H1 (cell line): ENCODE measurements around the gene CD248. TPM values are rescaled to one million over a fixed set of nuclear protein-coding genes. Genes with fewer than 3 reads are reported as not detected.

ENCODE experiments used
- CTCF ChIA-PET: fragments of 300-600 bp; sonication (Branson Sonifier 250); formaldehyde crosslinking; loops from one replicate; lab custom pipeline; 2021; ENCODE audit not compliant: partially characterized antibody; lab: Charles Lee
- POLR2A ChIA-PET: fragments of 300-600 bp; sonication (Branson Sonifier 250); formaldehyde crosslinking; loops from one replicate; lab custom pipeline; 2021; ENCODE audit warnings: inconsistent platforms; ENCODE audit not compliant: partially characterized antibody; lab: Charles Lee
- DNase-seq, 2 experiments: peaks; one replicate each; pipeline versions ENCODE4 v3.0.0 to v3.0.0-alpha.2; 2010 to 2022; ENCODE audit warnings: low spot score in 2 of 2, low read depth in 1 of 2, mixed read lengths in 1 of 2
- FAIRE-seq: peaks from 2 replicates; lab custom pipeline; 2011; peaks lifted over from hg19 to GRCh38; lab: Jason Lieb, UNC
- H2AFZ ChIP-seq: 2 replicates; pipeline ENCODE4 v1.8.1; 2012; ENCODE audit warnings: low read length, inconsistent platforms
- H2AK5ac ChIP-seq: 2 replicates; pipeline ENCODE4 v1.6.1; 2013; ENCODE audit warnings: low read depth, low read length
- H2BK120ac ChIP-seq: replicated peaks from 2 replicates; pipeline ENCODE3; 2013; ENCODE audit warnings: low read depth, low read length, inconsistent platforms
- H2BK12ac ChIP-seq: 2 replicates; pipeline ENCODE4 v1.6.1; 2013; ENCODE audit warnings: low read depth, low read length
- H2BK15ac ChIP-seq: 2 replicates; pipeline ENCODE4 v1.6.1; 2013; ENCODE audit warnings: low read length
- H2BK20ac ChIP-seq: 2 replicates; pipeline ENCODE4 v1.6.1; 2013; ENCODE audit warnings: low read length
- H2BK5ac ChIP-seq: 2 replicates; pipeline ENCODE4 v1.6.1; 2013; ENCODE audit warnings: low read depth, low read length
- H3K14ac ChIP-seq: 2 replicates; pipeline ENCODE4 v1.6.1; 2013; ENCODE audit warnings: inconsistent platforms; ENCODE audit not compliant: insufficient read length
- H3K18ac ChIP-seq: 2 replicates; pipeline ENCODE4 v1.6.1; 2013; ENCODE audit warnings: low read length; ENCODE audit errors: extremely low read depth
- H3K23ac ChIP-seq: 2 replicates; pipeline ENCODE4 v1.6.1; 2013; ENCODE audit warnings: inconsistent platforms; ENCODE audit not compliant: insufficient read length
- H3K23me2 ChIP-seq: 2 replicates; pipeline ENCODE4 v1.6.1; 2013; ENCODE audit warnings: low read depth, low read length
- H3K27ac ChIP-seq: 2 replicates; pipeline ENCODE4 v1.6.1; 2011; ENCODE audit warnings: low read depth, low read length, inconsistent platforms
- H3K27me3 ChIP-seq, 4 experiments: replicated peaks in 1 of 4; 1 replicate in 1 of 4; 2 replicates in 3 of 4; pipeline versions ENCODE4 v1.6.1 to v1.8.1; 2011 to 2013; ENCODE audit warnings: low read length in 3 of 4, mild to moderate bottlenecking in 3 of 4, inconsistent platforms in 2 of 4, mixed read lengths in 2 of 4, moderate library complexity in 1 of 4; ENCODE audit not compliant: control insufficient read depth in 3 of 4, insufficient read depth in 3 of 4; ENCODE audit errors: extremely low read depth in 1 of 4
- H3K36me3 ChIP-seq, 4 experiments: 2 replicates each; pipeline versions ENCODE4 v1.6.1 to v1.8.1; 2011 to 2013; ENCODE audit warnings: mild to moderate bottlenecking in 4 of 4, low read length in 3 of 4, moderate library complexity in 2 of 4, control low read depth in 1 of 4, inconsistent platforms in 1 of 4; ENCODE audit not compliant: insufficient read depth in 4 of 4, control insufficient read depth in 2 of 4
- H3K4ac ChIP-seq: replicated peaks from 2 replicates; pipeline ENCODE3; 2013; ENCODE audit warnings: low read length, low read depth, mixed read lengths, inconsistent platforms; ENCODE audit not compliant: insufficient read length
- H3K4me1 ChIP-seq, 4 experiments: replicated peaks in 1 of 4; 1 replicate in 1 of 4; 2 replicates in 3 of 4; pipeline versions ENCODE4 v1.6.1 to v1.8.1; 2011 to 2013; ENCODE audit warnings: low read length in 3 of 4, inconsistent platforms in 2 of 4, mixed read lengths in 1 of 4; ENCODE audit not compliant: insufficient read depth in 4 of 4, control insufficient read depth in 3 of 4
- H3K4me2 ChIP-seq, 2 experiments: 2 replicates each; pipeline versions ENCODE4 v1.6.1 to v1.8.1; 2011 to 2013; ENCODE audit warnings: low read depth in 2 of 2, low read length in 2 of 2, control low read depth in 1 of 2, inconsistent platforms in 1 of 2, mild to moderate bottlenecking in 1 of 2; ENCODE audit not compliant: insufficient read depth in 1 of 2
- H3K4me3 ChIP-seq, 4 experiments: fragments of 200-600, 300-600 bp in 1 of 4; sonication (generic), shearing (Covaris generic), sonication (Bioruptor Twin) in 1 of 4; 2 replicates each; pipeline versions ENCODE4 v1.5.1 to v1.8.1; 2011 to 2016; ENCODE audit warnings: low read length in 4 of 4, low read depth in 3 of 4, control low read depth in 2 of 4, inconsistent platforms in 2 of 4, mild to moderate bottlenecking in 2 of 4, mixed read lengths in 1 of 4, moderate library complexity in 1 of 4; ENCODE audit not compliant: insufficient read depth in 2 of 4; ENCODE audit errors: extremely low read depth in 1 of 4
- H3K56ac ChIP-seq: replicated peaks from 2 replicates; pipeline ENCODE3; 2013; ENCODE audit warnings: low read depth, mild to moderate bottlenecking, mixed read lengths, low read length, inconsistent platforms; ENCODE audit not compliant: insufficient read length
- H3K79me1 ChIP-seq: 2 replicates; pipeline ENCODE4 v1.6.1; 2013; ENCODE audit warnings: low read depth, low read length, control low read depth
- H3K79me2 ChIP-seq, 2 experiments: 2 replicates each; pipeline versions ENCODE4 v1.6.1 to v1.8.1; 2012 to 2013; ENCODE audit warnings: low read length in 2 of 2, mild to moderate bottlenecking in 2 of 2, inconsistent platforms in 1 of 2; ENCODE audit not compliant: insufficient read depth in 2 of 2, control insufficient read depth in 1 of 2
- H3K9ac ChIP-seq, 4 experiments: replicated peaks in 1 of 4; 1 replicate in 1 of 4; 2 replicates in 3 of 4; pipeline versions ENCODE4 v1.6.1 to v1.8.1; 2011 to 2013; ENCODE audit warnings: low read depth in 3 of 4, low read length in 3 of 4, control low read depth in 2 of 4, mild to moderate bottlenecking in 2 of 4, moderate library complexity in 2 of 4, inconsistent platforms in 1 of 4; ENCODE audit errors: extremely low read depth in 1 of 4
- H3K9me3 ChIP-seq, 2 experiments: 2 replicates each; pipeline versions ENCODE4 v1.6.1 to v1.8.1; 2012 to 2013; ENCODE audit warnings: mild to moderate bottlenecking in 2 of 2, moderate library complexity in 2 of 2, control low read depth in 1 of 2, inconsistent platforms in 1 of 2, low read depth in 1 of 2, low read length in 1 of 2, mixed read lengths in 1 of 2; ENCODE audit not compliant: insufficient read depth in 2 of 2
- H4K20me1 ChIP-seq, 2 experiments: replicated peaks in 1 of 2; 2 replicates each; pipeline versions ENCODE3 to v1.8.1; 2011 to 2013; ENCODE audit warnings: inconsistent platforms in 2 of 2, low read length in 2 of 2, mild to moderate bottlenecking in 1 of 2; ENCODE audit not compliant: insufficient read depth in 2 of 2, control insufficient read depth in 1 of 2
- H4K5ac ChIP-seq: 2 replicates; pipeline ENCODE4 v1.6.1; 2013; ENCODE audit warnings: low read length, low read depth, mixed read lengths, inconsistent platforms; ENCODE audit not compliant: insufficient read length
- H4K8ac ChIP-seq: 2 replicates; pipeline ENCODE4 v1.8.0; 2013; ENCODE audit warnings: mild to moderate bottlenecking, moderate library complexity, low read length, inconsistent platforms; ENCODE audit not compliant: insufficient read depth; ENCODE audit errors: extremely low read depth
- H4K91ac ChIP-seq: replicated peaks from 2 replicates; pipeline ENCODE3; 2013; ENCODE audit warnings: low read length, mixed read lengths, inconsistent platforms; ENCODE audit not compliant: insufficient read length
- ATF3 ChIP-seq: IDR thresholded peaks from 2 replicates; pipeline ENCODE4 v1.6.1; 2011; ENCODE audit warnings: low read depth, mild to moderate bottlenecking, low read length; ENCODE audit not compliant: insufficient read depth
- CHD1 ChIP-seq: IDR thresholded peaks from 2 replicates; pipeline ENCODE4 v1.6.1; 2012; ENCODE audit warnings: low read depth, low read length, improper control_type of control experiment
- CREB1 ChIP-seq: IDR thresholded peaks from 2 replicates; pipeline ENCODE4 v1.6.1; 2012; ENCODE audit warnings: inconsistent platforms
- EZH2 ChIP-seq: fragments of 200-600 bp; sonication (generic); IDR thresholded peaks from 2 replicates; pipeline ENCODE4 v1.7.1; 2012; ENCODE audit warnings: low read depth, mild to moderate bottlenecking, moderate library complexity, low read length, inconsistent platforms; ENCODE audit not compliant: severe bottlenecking
- FOSL1 ChIP-seq: IDR thresholded peaks from 2 replicates; pipeline ENCODE4 v1.6.1; 2011; ENCODE audit warnings: mild to moderate bottlenecking, low read depth, low read length, moderate library complexity; ENCODE audit not compliant: insufficient read depth
- POU5F1 ChIP-seq: IDR thresholded peaks from 2 replicates; pipeline ENCODE4 v1.6.1; 2011; ENCODE audit warnings: low read depth, mild to moderate bottlenecking, low read length, moderate library complexity
- SUZ12 ChIP-seq: fragments of 200-600 bp; sonication (generic); IDR thresholded peaks from 2 replicates; pipeline ENCODE4 v1.6.1; 2012; ENCODE audit warnings: mild to moderate bottlenecking, inconsistent platforms, low read length, moderate library complexity, mixed read lengths
- TBP ChIP-seq: IDR thresholded peaks from 2 replicates; pipeline ENCODE4 v1.6.1; 2011; ENCODE audit warnings: low read depth, low read length, improper control_type of control experiment
- WGBS, 2 experiments: shearing (Covaris generic) in 1 of 2; methylation state at CpG; one replicate each; pipeline versions ENCODE4 v1.1.6 to v1.1.7; 2013 to 2015; ENCODE audit warnings: low lambda C conversion rate in 2 of 2, mixed read lengths in 2 of 2, inconsistent platforms in 1 of 2, low coverage in 1 of 2, missing lambda C conversion rate in 1 of 2; ENCODE audit not compliant: insufficient replicate concordance in 2 of 2, insufficient coverage in 1 of 2, insufficient read length in 1 of 2; ENCODE audit errors: extremely low coverage in 1 of 2, missing lambda C conversion rate in 1 of 2; 5-methylcytosine and 5-hydroxymethylcytosine counted together
- polyA plus RNA-seq, 7 experiments: library from polyadenylated mRNA; depleted of rRNA in 3 of 7; stranded (reverse) in 5 of 7; unstranded in 2 of 7; fragments of >200 nt in 5 of 7; fragments of 200-250 nt in 2 of 7; gene quantifications; 1 replicate in 5 of 7; 2 replicates in 1 of 7; 4 replicates in 1 of 7; pipeline versions ENCODE4 v1.2.1 to v1.2.3, GENCODE V29; 2011 to 2013; ENCODE audit warnings: missing spikeins in 2 of 7, mixed read lengths in 2 of 7
- total RNA-seq: library from RNA; stranded (reverse); fragmentation: NEBNext Ultra II Directional; extraction: Animal tissue kit (Norgen Biotek cat#: 25700); gene quantifications from 2 replicates; pipeline ENCODE4 v1.2.1, GENCODE V29; 2021

The CD248 gene
- total and polyA plus RNA-seq, 2 of the 8 experiments (the other 6 are each of a cell fraction or from before 2014, with no cell fraction given), result 2.7 to 3.9 TPM

GRCh38 chr11:66315921-66316811, 678 bp downstream of the CD248 start:
- H3K23ac ChIP-seq, result no peak overlapping the region
- no peak overlapping the region for H2AFZ ChIP-seq
- peak overlapping the region; percentile 93; the same call in 1 of the 2 replicates for H2BK20ac ChIP-seq
- no peaks in the 10 kb centered on the region for H3K79me1 ChIP-seq
- H4K5ac ChIP-seq, result no peak overlapping the region
- no peak overlapping the region for H3K4ac ChIP-seq
- CTCF ChIA-PET, result interaction anchor here (0.6 to 11.7 kb wide), 13 partner anchors 9 to 103 kb away, joined by 3 to 242 read pairs (median 4); partner anchors contain the start of gene RIN1
- H3K4me3 ChIP-seq, result peak overlapping the region in 1 of 4 experiments; percentile 40; a peak in 1 of 8 replicates
- H2BK15ac ChIP-seq, result peak overlapping the region; percentile 92
- H3K27ac ChIP-seq, result no peak overlapping the region
- no peaks in the 10 kb centered on the region for H3K79me2 ChIP-seq
- peaks cover 8% of the 10 kb centered on the region for H3K23me2 ChIP-seq
- H2BK120ac ChIP-seq, result no peak overlapping the region
- WGBS, 2 experiments, result 91% methylated on average over 52 of the region's 52 CpGs; no CpG with 5 or more reads in 1 of the 2 experiments
- H3K9me3 ChIP-seq, result no peaks in the 10 kb centered on the region
- no peaks in the 10 kb centered on the region for H3K36me3 ChIP-seq
- H3K56ac ChIP-seq, result no peak overlapping the region
- H2BK5ac ChIP-seq, result peak overlapping the region; percentile 60
- no peak overlapping the region; the same call in 1 of the 2 replicates for H4K8ac ChIP-seq
- H2AK5ac ChIP-seq, result peak overlapping the region; percentile 90; the same call in 1 of the 2 replicates
- FAIRE-seq, result no peak
- no peak for DNase-seq
- H3K4me1 ChIP-seq, result peaks cover 10 to 31% (median 21%) of the 10 kb centered on the region in 4 experiments
- H4K91ac ChIP-seq, result peak overlapping the region; percentile 54
- peak overlapping the region; percentile 90; the same call in 1 of the 2 replicates for H2BK12ac ChIP-seq
- H3K18ac ChIP-seq, result peak overlapping the region; percentile 78; the same call in 1 of the 2 replicates
- POLR2A ChIA-PET, result interaction anchor here (1.1 to 3.5 kb wide), 9 partner anchors 11 to 50 kb away, joined by 4 to 19 read pairs (median 7); partner anchors contain the start of genes RIN1 and YIF1A
- no peak overlapping the region for H3K4me2 ChIP-seq
- H3K9ac ChIP-seq, result no peak overlapping the region
- peaks cover 0 to 3% (median 0%) of the 10 kb centered on the region in 4 experiments; a peak in 2 of 7 replicates for H3K27me3 ChIP-seq
- no peak overlapping the region for H3K14ac ChIP-seq
- H4K20me1 ChIP-seq, result no peaks in the 10 kb centered on the region
- TF ChIP-seq POU5F1, result no peak
- no peak for TF ChIP-seq CHD1
- no peak for TF ChIP-seq TBP
- no peak for TF ChIP-seq SUZ12
- no peak for TF ChIP-seq FOSL1
- no peak for TF ChIP-seq ATF3
- no peak for TF ChIP-seq EZH2
- no peak for TF ChIP-seq CREB1
